Measurements from ENCODE around the gene BAG3.

The BAG3 gene

GRCh38 chr10:119644205-119644814 is 6.9 kb upstream of the BAG3 start:
- Histone ChIP-seq H3K9me3 (ENCODE audit: low read length) (no peaks in the 10 kb centered on the region), H3K36me3 (ENCODE audit: insufficient read depth, low read length) (no peaks in the 10 kb centered on the region), H3K4me3 (ENCODE audit: low read length) (no peak overlapping the region), H2AFZ (ENCODE audit: low read depth, low read length) (no peak overlapping the region), H3K4me1 (ENCODE audit: insufficient read depth, low read length) (no peaks in the 10 kb centered on the region), H3K27me3 (ENCODE audit: insufficient read depth, low read length) (no peaks in the 10 kb centered on the region)

GRCh38 chr10:119644994-119645393 is 6.2 kb upstream of the BAG3 start:
- H3K36me3 ChIP-seq (ENCODE audit: insufficient read depth, low read length): no peaks in the 10 kb centered on the region
- H3K27me3 ChIP-seq (ENCODE audit: insufficient read depth, low read length): no peaks in the 10 kb centered on the region
- peaks cover under 1% of the 10 kb centered on the region for H3K4me1 ChIP-seq (ENCODE audit: insufficient read depth, low read length)
- no peak overlapping the region for H3K4me3 ChIP-seq (ENCODE audit: low read length)
- H3K9me3 ChIP-seq (ENCODE audit: low read length): no peaks in the 10 kb centered on the region
- no peak overlapping the region for H2AFZ ChIP-seq (ENCODE audit: low read depth, low read length)

GRCh38 chr10:119650062-119650461 is 1.1 kb upstream of the BAG3 start:
- Histone ChIP-seq H3K36me3 (ENCODE audit: insufficient read depth, low read length) (no peaks in the 10 kb centered on the region), H3K27me3 (ENCODE audit: insufficient read depth, low read length) (no peaks in the 10 kb centered on the region), H3K4me1 (ENCODE audit: insufficient read depth, low read length) (peaks cover 24% of the 10 kb centered on the region), H3K9me3 (ENCODE audit: low read length) (no peaks in the 10 kb centered on the region), H3K4me3 (ENCODE audit: low read length) (peak overlapping the region; percentile 70), H2AFZ (ENCODE audit: low read depth, low read length) (peak overlapping the region; percentile 64)

- peak overlapping the region; percentile 98 for H3K4me3 ChIP-seq (ENCODE audit: low read length)
- peaks cover 6% of the 10 kb centered on the region for H3K36me3 ChIP-seq (ENCODE audit: insufficient read depth, low read length)
- no peaks in the 10 kb centered on the region for H3K9me3 ChIP-seq (ENCODE audit: low read length)
- H2AFZ ChIP-seq (ENCODE audit: low read depth, low read length): peak overlapping the region; percentile 96
- H3K27me3 ChIP-seq (ENCODE audit: insufficient read depth, low read length): no peaks in the 10 kb centered on the region
- peaks cover 24% of the 10 kb centered on the region for H3K4me1 ChIP-seq (ENCODE audit: insufficient read depth, low read length)
Measured at GRCh38 chr10:119651514-119652360, 557 bp downstream of the BAG3 start.

GRCh38 chr10:119652361-119652730 is 1.2 kb downstream of the BAG3 start:
- Histone ChIP-seq H3K36me3 (ENCODE audit: insufficient read depth, low read length) (peaks cover 6% of the 10 kb centered on the region), H3K4me1 (ENCODE audit: insufficient read depth, low read length) (peaks cover 28% of the 10 kb centered on the region), H3K4me3 (ENCODE audit: low read length) (peak overlapping the region; percentile 98), H3K9me3 (ENCODE audit: low read length) (no peaks in the 10 kb centered on the region), H2AFZ (ENCODE audit: low read depth, low read length) (peak overlapping the region; percentile 96), H3K27me3 (ENCODE audit: insufficient read depth, low read length) (no peaks in the 10 kb centered on the region)

GRCh38 chr10:119653209-119653608 is 2.0 kb downstream of the BAG3 start:
- no peaks in the 10 kb centered on the region for H3K27me3 ChIP-seq (ENCODE audit: insufficient read depth, low read length)
- H2AFZ ChIP-seq (ENCODE audit: low read depth, low read length): no peak overlapping the region
- H3K4me1 ChIP-seq (ENCODE audit: insufficient read depth, low read length): peaks cover 37% of the 10 kb centered on the region
- H3K4me3 ChIP-seq (ENCODE audit: low read length): peak overlapping the region; percentile 98
- H3K36me3 ChIP-seq (ENCODE audit: insufficient read depth, low read length): peaks cover 6% of the 10 kb centered on the region
- no peaks in the 10 kb centered on the region for H3K9me3 ChIP-seq (ENCODE audit: low read length)

GRCh38 chr10:119653916-119654315 is 2.7 kb downstream of the BAG3 start:
- no peaks in the 10 kb centered on the region for H3K9me3 ChIP-seq (ENCODE audit: low read length)
- peaks cover 6% of the 10 kb centered on the region for H3K36me3 ChIP-seq (ENCODE audit: insufficient read depth, low read length)
- no peak overlapping the region for H3K4me3 ChIP-seq (ENCODE audit: low read length)
- peaks cover 43% of the 10 kb centered on the region for H3K4me1 ChIP-seq (ENCODE audit: insufficient read depth, low read length)
- H3K27me3 ChIP-seq (ENCODE audit: insufficient read depth, low read length): no peaks in the 10 kb centered on the region
- H2AFZ ChIP-seq (ENCODE audit: low read depth, low read length): no peak overlapping the region

- peaks cover 43% of the 10 kb centered on the region for H3K4me1 ChIP-seq (ENCODE audit: insufficient read depth, low read length)
- H2AFZ ChIP-seq (ENCODE audit: low read depth, low read length): no peak overlapping the region
- no peaks in the 10 kb centered on the region for H3K27me3 ChIP-seq (ENCODE audit: insufficient read depth, low read length)
- H3K9me3 ChIP-seq (ENCODE audit: low read length): no peaks in the 10 kb centered on the region
- H3K36me3 ChIP-seq (ENCODE audit: insufficient read depth, low read length): peaks cover 6% of the 10 kb centered on the region
- H3K4me3 ChIP-seq (ENCODE audit: low read length): no peak overlapping the region
Measured at GRCh38 chr10:119654540-119654939, 3.4 kb downstream of the BAG3 start.

GRCh38 chr10:119655566-119656001 is 4.4 kb downstream of the BAG3 start:
- no peak overlapping the region for H3K4me3 ChIP-seq (ENCODE audit: low read length)
- H3K4me1 ChIP-seq (ENCODE audit: insufficient read depth, low read length): peaks cover 36% of the 10 kb centered on the region
- H3K9me3 ChIP-seq (ENCODE audit: low read length): no peaks in the 10 kb centered on the region
- H3K27me3 ChIP-seq (ENCODE audit: insufficient read depth, low read length): no peaks in the 10 kb centered on the region
- H3K36me3 ChIP-seq (ENCODE audit: insufficient read depth, low read length): peaks cover 6% of the 10 kb centered on the region
- H2AFZ ChIP-seq (ENCODE audit: low read depth, low read length): no peak overlapping the region

- Histone ChIP-seq H3K4me1 (ENCODE audit: insufficient read depth, low read length) (peaks cover 36% of the 10 kb centered on the region), H3K36me3 (ENCODE audit: insufficient read depth, low read length) (peaks cover 6% of the 10 kb centered on the region), H3K27me3 (ENCODE audit: insufficient read depth, low read length) (no peaks in the 10 kb centered on the region), H3K4me3 (ENCODE audit: low read length) (no peak overlapping the region), H3K9me3 (ENCODE audit: low read length) (no peaks in the 10 kb centered on the region), H2AFZ (ENCODE audit: low read depth, low read length) (no peak overlapping the region)
Measured at GRCh38 chr10:119656760-119657159, 5.6 kb downstream of the BAG3 start.

GRCh38 chr10:119657725-119658124 is 6.5 kb downstream of the BAG3 start:
- Histone ChIP-seq H3K9me3 (ENCODE audit: low read length) (no peaks in the 10 kb centered on the region), H3K27me3 (ENCODE audit: insufficient read depth, low read length) (no peaks in the 10 kb centered on the region), H3K36me3 (ENCODE audit: insufficient read depth, low read length) (peaks cover 6% of the 10 kb centered on the region), H3K4me1 (ENCODE audit: insufficient read depth, low read length) (peaks cover 36% of the 10 kb centered on the region), H2AFZ (ENCODE audit: low read depth, low read length) (no peak overlapping the region), H3K4me3 (ENCODE audit: low read length) (no peak overlapping the region)

- Histone ChIP-seq H3K9me3 (ENCODE audit: low read length) (no peaks in the 10 kb centered on the region), H3K4me3 (ENCODE audit: low read length) (no peak overlapping the region), H2AFZ (ENCODE audit: low read depth, low read length) (no peak overlapping the region), H3K4me1 (ENCODE audit: insufficient read depth, low read length) (peaks cover 31% of the 10 kb centered on the region), H3K36me3 (ENCODE audit: insufficient read depth, low read length) (peaks cover 6% of the 10 kb centered on the region), H3K27me3 (ENCODE audit: insufficient read depth, low read length) (no peaks in the 10 kb centered on the region)
Measured at GRCh38 chr10:119658274-119658673, 7.1 kb downstream of the BAG3 start.

GRCh38 chr10:119659951-119660350 is 8.8 kb downstream of the BAG3 start:
- H3K27me3 ChIP-seq (ENCODE audit: insufficient read depth, low read length): no peaks in the 10 kb centered on the region
- H3K9me3 ChIP-seq (ENCODE audit: low read length): no peaks in the 10 kb centered on the region
- H3K4me3 ChIP-seq (ENCODE audit: low read length): no peak overlapping the region
- peaks cover 19% of the 10 kb centered on the region for H3K4me1 ChIP-seq (ENCODE audit: insufficient read depth, low read length)
- peaks cover 6% of the 10 kb centered on the region for H3K36me3 ChIP-seq (ENCODE audit: insufficient read depth, low read length)
- no peak overlapping the region for H2AFZ ChIP-seq (ENCODE audit: low read depth, low read length)

Measured in neuron (in vitro differentiated cells).